A549 treated with GW870086 at 1 μM for 4 hours (cell line): ENCODE results near the gene RNH1. TPM values are rescaled to one million over a fixed set of nuclear protein-coding genes. Genes with fewer than 3 reads are reported as not detected.

Experiments
- total RNA-seq: library from RNA; stranded (reverse); fragments of 200-300 nt; extraction: Qiagen RNA extraction; gene quantifications from 5 replicates; pipeline ENCODE4 v1.2.3, GENCODE V29; 2022; ENCODE audit warnings: low read depth

The RNH1 gene
- total RNA-seq, result 134 to 192 TPM (median 169 TPM) in 5 replicates

DNA sequence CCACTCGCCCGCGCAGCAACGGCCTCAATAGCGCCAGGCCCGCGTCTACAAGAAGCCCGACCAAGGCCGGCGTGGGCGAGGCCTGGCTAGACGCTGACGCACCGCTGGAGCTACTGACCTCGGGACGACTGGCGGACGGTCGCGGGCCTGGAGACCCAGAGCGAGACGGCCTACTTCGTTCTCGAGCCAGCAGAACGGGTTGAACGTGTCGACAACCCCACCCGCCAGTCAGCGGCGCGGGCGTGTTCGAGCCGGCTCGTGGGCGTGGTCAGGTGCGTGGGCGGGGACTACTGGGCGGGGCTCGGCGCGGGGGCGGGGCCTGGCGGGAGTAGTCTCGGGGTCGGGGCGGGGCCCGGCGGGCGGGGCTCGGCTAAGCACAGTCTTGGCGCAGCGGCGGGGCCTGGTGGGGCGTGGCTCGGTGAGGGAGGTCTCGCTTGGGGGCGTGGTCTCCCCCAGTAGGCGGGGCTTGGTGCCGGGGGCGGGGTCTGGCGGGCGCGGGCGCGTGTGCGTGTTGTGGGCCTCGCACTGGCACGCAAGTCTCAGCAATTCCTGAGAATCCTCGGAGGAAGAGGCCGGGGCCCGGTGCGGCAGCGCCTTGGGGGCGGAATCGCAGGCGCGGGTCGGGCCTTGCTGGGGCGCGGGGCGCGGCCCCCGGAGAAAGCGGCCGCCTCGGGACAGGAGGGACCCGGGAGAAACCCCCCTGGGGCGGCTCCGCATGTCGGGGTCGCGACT is at the start of gene RNH1:
Gene RNH1 (minus strand): TSS at position 248 of the 732 bp plus-strand sequence. CDS start 5,080 bp downstream, outside the sequence.

GRCh38 chr11:536841-537621 is 30.0 kb upstream of the RNH1 start, which contains the start of gene LRRC56:
Gene LRRC56 (plus strand): TSS chr11:537527. CDS start chr11:540685, 3,158 bp downstream.

DNA sequence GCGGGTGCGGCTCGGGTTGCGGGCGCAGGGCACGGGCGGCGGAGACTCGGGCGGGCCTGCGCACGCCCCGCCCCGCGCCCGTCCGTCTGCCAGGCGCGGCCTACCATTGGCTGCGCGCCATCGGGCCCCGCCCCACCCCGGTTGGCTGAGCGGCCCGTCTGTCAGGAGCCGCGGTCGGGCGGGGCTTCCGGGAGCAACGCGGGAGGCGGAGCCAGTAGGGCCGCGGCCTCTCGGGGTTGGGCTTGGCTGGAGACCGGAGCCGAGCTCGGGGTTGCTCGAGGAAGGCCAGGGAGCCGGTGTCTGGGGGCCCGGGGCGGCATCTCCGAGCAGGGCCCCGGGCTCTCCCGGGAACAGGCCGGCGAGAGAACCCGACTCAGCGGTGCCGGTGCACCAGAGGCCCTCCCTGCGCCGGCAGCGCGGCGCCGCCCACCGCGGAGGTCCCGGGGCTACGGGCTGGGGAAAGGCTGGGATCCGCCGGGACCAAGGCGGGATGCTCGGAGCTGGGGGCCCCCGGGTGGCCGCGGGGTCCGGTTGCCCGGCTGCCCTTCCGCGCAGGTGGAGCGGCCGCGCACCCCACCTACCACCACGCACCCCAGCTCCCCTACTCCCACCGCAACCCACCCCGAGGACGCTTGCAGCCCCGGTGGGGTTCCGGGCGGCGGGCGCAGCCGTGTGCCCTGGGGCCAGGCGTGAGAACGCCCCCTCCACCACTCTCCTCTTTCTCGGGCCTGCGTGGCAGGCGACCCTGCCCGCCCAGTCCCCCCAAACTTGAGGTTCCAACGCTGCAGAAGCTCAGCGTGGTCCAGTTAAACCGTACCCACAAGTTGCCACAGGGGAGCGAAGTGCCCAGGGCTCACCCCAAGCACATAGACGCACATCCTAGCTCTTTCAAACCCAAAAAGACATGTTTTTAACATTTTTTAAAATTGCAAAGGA is 28.7 kb upstream of the RNH1 start, which contains the start of gene HRAS:
Gene HRAS (minus strand): TSS at position 58 of the 936 bp plus-strand sequence.

DNA sequence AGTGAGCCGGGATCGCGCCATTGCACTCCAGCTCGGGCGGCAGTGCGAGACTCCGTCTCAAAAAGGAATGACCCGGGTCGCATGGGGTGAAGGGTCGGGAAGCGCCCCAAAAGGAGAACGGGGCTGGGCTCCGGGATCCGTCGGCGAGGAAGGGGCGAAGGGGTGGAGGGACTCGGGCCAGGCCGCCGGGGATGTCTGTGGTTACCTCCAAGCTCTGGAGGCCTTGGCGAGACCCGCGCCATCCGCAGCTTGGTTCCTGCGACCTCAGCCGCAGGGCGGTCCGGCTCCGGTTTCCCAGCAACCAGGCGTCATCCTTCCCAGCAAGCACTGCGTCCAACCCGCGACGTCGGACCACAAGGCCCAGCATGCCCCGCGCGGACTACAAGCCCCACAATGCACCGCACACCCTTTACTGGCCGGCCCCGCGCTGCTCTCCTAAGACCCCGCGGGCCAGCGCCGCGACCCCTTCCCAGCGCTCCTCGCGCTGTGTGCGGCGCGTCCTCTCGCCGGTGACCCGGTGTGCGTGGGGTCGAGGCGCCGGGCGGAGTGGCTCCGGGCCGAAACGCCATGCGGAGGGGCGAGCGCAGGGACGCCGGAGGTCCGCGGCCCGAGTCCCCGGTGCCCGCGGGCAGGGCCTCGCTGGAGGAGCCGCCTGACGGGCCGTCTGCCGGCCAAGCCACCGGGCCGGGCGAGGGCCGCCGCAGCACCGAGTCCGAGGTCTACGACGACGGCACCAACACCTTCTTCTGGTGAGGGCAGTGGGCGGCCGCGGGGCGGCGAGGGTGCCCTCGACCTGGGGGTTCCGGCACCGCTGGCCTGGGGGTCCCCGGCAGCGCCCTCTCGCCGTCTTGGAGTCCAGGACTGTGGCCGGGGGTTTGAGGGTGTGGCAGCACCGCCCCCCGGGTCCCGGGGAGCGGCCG is 56.9 kb downstream of the RNH1 start, which contains the start of gene PTDSS2:
Gene PTDSS2 (plus strand): TSS at position 391 of the 920 bp plus-strand sequence. CDS start 177 bp downstream, at position 568.

Other genes starting within 250 kb of the RNH1 start
- gene NLRP6, start 228.8 kb downstream of the RNH1 start, total RNA-seq, result 0.08 TPM in 1 of 5 replicates, not detected in the others
- gene PGGHG, start 218.1 kb downstream of the RNH1 start, total RNA-seq, result 6.1 to 12.3 TPM (median 11.0 TPM) in 5 replicates
- not detected in 5 replicates for gene IFITM5, start 207.7 kb downstream of the RNH1 start, total RNA-seq
- 58.0 to 65.0 TPM (median 60.1 TPM) in 5 replicates for gene IFITM2, start 199.4 kb downstream of the RNH1 start, total RNA-seq
- 0.31 to 0.56 TPM (median 0.55 TPM) in 5 replicates for gene IFITM1, start 193.2 kb downstream of the RNH1 start, total RNA-seq
- gene IFITM3, start 186.4 kb downstream of the RNH1 start, total RNA-seq, result 19.5 to 36.0 TPM (median 30.9 TPM) in 5 replicates
- 9.3 to 21.2 TPM (median 16.6 TPM) in 5 replicates for gene B4GALNT4, start 137.7 kb downstream of the RNH1 start, total RNA-seq
- 29.9 to 39.9 TPM (median 38.6 TPM) in 5 replicates for gene PKP3, start 113.0 kb downstream of the RNH1 start, total RNA-seq
- gene SIGIRR, start 92.2 kb downstream of the RNH1 start, total RNA-seq, result 60.4 to 93.3 TPM (median 87.7 TPM) in 5 replicates
- gene ANO9, start 65.2 kb downstream of the RNH1 start, total RNA-seq, result 0.72 to 1.2 TPM (median 0.88 TPM) in 5 replicates
- gene PTDSS2, start 57.0 kb downstream of the RNH1 start, total RNA-seq, result 33.8 to 46.7 TPM (median 44.8 TPM) in 5 replicates
- 108 to 168 TPM (median 150 TPM) in 5 replicates for gene HRAS, start 28.3 kb upstream of the RNH1 start, total RNA-seq
- 0.54 to 0.97 TPM (median 0.77 TPM) in 5 replicates for gene LRRC56, start 30.3 kb upstream of the RNH1 start, total RNA-seq
- 1.9 to 3.0 TPM (median 2.3 TPM) in 5 replicates for gene LMNTD2, start 53.5 kb upstream of the RNH1 start, total RNA-seq
- 45.1 to 53.1 TPM (median 51.9 TPM) in 5 replicates for gene RASSF7, start 53.7 kb upstream of the RNH1 start, total RNA-seq
- gene PHRF1, start 69.2 kb upstream of the RNH1 start, total RNA-seq, result 29.5 to 38.7 TPM (median 35.4 TPM) in 5 replicates
- gene IRF7, start 108.7 kb upstream of the RNH1 start, total RNA-seq, result 5.8 to 8.1 TPM (median 5.9 TPM) in 5 replicates
- gene CDHR5, start 117.7 kb upstream of the RNH1 start, total RNA-seq, result 0.08 to 0.14 TPM (median 0.09 TPM) in 3 of 5 replicates, not detected in the others
- gene SCT, start 119.9 kb upstream of the RNH1 start, total RNA-seq, result not detected in 5 replicates
- gene DRD4, start 130.0 kb upstream of the RNH1 start, total RNA-seq, result 0.10 to 0.41 TPM (median 0.24 TPM) in 5 replicates
- gene DEAF1, start 188.0 kb upstream of the RNH1 start, total RNA-seq, result 26.1 to 38.9 TPM (median 32.1 TPM) in 5 replicates
- gene TMEM80, start 188.6 kb upstream of the RNH1 start, total RNA-seq, result 8.4 to 10.4 TPM (median 10.0 TPM) in 5 replicates
- 76.9 to 131 TPM (median 114 TPM) in 5 replicates for gene EPS8L2, start 199.0 kb upstream of the RNH1 start, total RNA-seq
- gene TALDO1, start 240.2 kb upstream of the RNH1 start, total RNA-seq, result 394 to 439 TPM (median 414 TPM) in 5 replicates